K562 (cell line): ENCODE data around the gene MRPL52. TPM values are rescaled to one million over a fixed set of nuclear protein-coding genes. Genes with fewer than 3 reads are reported as not detected.

ENCODE experiments used
- ATF7 ChIP-seq: fragments of 450-650 bp; IDR thresholded peaks from 2 replicates; pipeline ENCODE4 v1.7.1; 2014; ENCODE audit warnings: mild to moderate bottlenecking, moderate library complexity
- BMI1 ChIP-seq: fragments of 150-350 bp; IDR thresholded peaks from 2 replicates; pipeline ENCODE4 v1.6.1; 2014; ENCODE audit warnings: low read length
- CBX2 ChIP-seq: fragments of 200-600 bp; sonication (generic); IDR thresholded peaks from one replicate; pipeline ENCODE4 v1.6.1; 2012; ENCODE audit warnings: mild to moderate bottlenecking, low read length, inconsistent platforms; ENCODE audit not compliant: insufficient read depth, poor library complexity, severe bottlenecking
- CGGBP1 ChIP-seq: fragments of 250-450 bp; sonication (Bioruptor Pico); IDR thresholded peaks from 2 replicates; pipeline ENCODE4 v1.9.0; 2021; ENCODE audit warnings: mild to moderate bottlenecking
- ESRRA ChIP-seq: fragments of 450-650 bp; IDR thresholded peaks from 2 replicates; pipeline ENCODE4 v1.6.1; 2014; ENCODE audit warnings: low read depth, mild to moderate bottlenecking, moderate library complexity, borderline replicate concordance
- HCFC1 ChIP-seq: IDR thresholded peaks from 2 replicates; pipeline ENCODE4 v1.6.1; 2012; ENCODE audit warnings: low read depth, low read length, improper control_type of control experiment
- HDAC6 ChIP-seq: IDR thresholded peaks from 2 replicates; pipeline ENCODE4 v1.6.1; 2012; ENCODE audit warnings: low read depth, mild to moderate bottlenecking, control low read depth, inconsistent platforms, low read length, moderate library complexity
- HINFP ChIP-seq: fragments of 450-650 bp; conservative IDR thresholded peaks from 2 replicates; pipeline ENCODE4 v1.6.1; 2016; ENCODE audit warnings: missing genetic modification characterization, low read depth, mild to moderate bottlenecking, control low read depth, missing compliant biosample characterization
- LARP7 ChIP-seq: fragments of 450-650 bp; IDR thresholded peaks from 2 replicates; pipeline ENCODE4 v1.6.1; 2016
- NCOA2 ChIP-seq, 2 experiments: fragments of 450-650 bp; IDR thresholded peaks; 2 replicates each; pipeline ENCODE4 v1.6.1; 2018; ENCODE audit warnings: mild to moderate bottlenecking in 2 of 2, moderate library complexity in 1 of 2; ENCODE audit not compliant: partially characterized antibody in 2 of 2
- RHOXF2B ChIP-seq: fragments of 250-450 bp; sonication (Bioruptor Pico); conservative IDR thresholded peaks from 2 replicates; pipeline ENCODE4 v1.5.1; 2021
- SIN3A ChIP-seq, 2 experiments: fragments of 150-350 bp in 1 of 2; IDR thresholded peaks; 2 replicates each; pipeline ENCODE4 v1.6.1; 2011 to 2016; ENCODE audit warnings: borderline replicate concordance in 2 of 2, low read depth in 2 of 2, low read length in 2 of 2, mild to moderate bottlenecking in 2 of 2, moderate library complexity in 2 of 2; ENCODE audit not compliant: control insufficient read depth in 1 of 2
- SMC3 ChIP-seq: conservative IDR thresholded peaks from 2 replicates; pipeline ENCODE4 v1.6.1; 2011; ENCODE audit warnings: low read depth, low read length, improper control_type of control experiment; ENCODE audit not compliant: insufficient read depth
- SREBF1 ChIP-seq: fragments of 150-350 bp; IDR thresholded peaks from 2 replicates; pipeline ENCODE4 v1.6.1; 2014; ENCODE audit warnings: antibody characterized with exemption, low read depth, low read length, borderline replicate concordance
- SRSF7 ChIP-seq: fragments of 200-400 bp; formaldehyde crosslinking; optimal IDR thresholded peaks from 2 replicates; pipeline ENCODE3; 2017; ENCODE audit warnings: mild to moderate bottlenecking, low read depth, low read length
- STAG1 ChIP-seq: sonication (generic); formaldehyde crosslinking; IDR thresholded peaks from 2 replicates; pipeline ENCODE4 v1.5.0; 2020; ENCODE audit warnings: missing genetic modification reagents, borderline replicate concordance
- USF2 ChIP-seq: sonication (generic); formaldehyde crosslinking; IDR thresholded peaks from 2 replicates; pipeline ENCODE4 v1.5.0; 2020; ENCODE audit warnings: missing genetic modification reagents
- ZBTB1 ChIP-seq: sonication (generic); formaldehyde crosslinking; IDR thresholded peaks from 2 replicates; pipeline ENCODE4 v1.8.1; 2023; ENCODE audit warnings: missing genetic modification reagents, low read depth, mild to moderate bottlenecking, borderline replicate concordance
- ZBTB43 ChIP-seq: sonication (generic); formaldehyde crosslinking; IDR thresholded peaks from 2 replicates; pipeline ENCODE4 v1.8.0; 2023; ENCODE audit warnings: mild to moderate bottlenecking, missing genetic modification reagents
- ZFP91 ChIP-seq: sonication (generic); formaldehyde crosslinking; IDR thresholded peaks from 2 replicates; pipeline ENCODE4 v1.8.0; 2022; ENCODE audit warnings: mild to moderate bottlenecking, missing genetic modification reagents
- ZNF511 ChIP-seq: sonication (generic); formaldehyde crosslinking; IDR thresholded peaks from 2 replicates; pipeline ENCODE4 v1.8.0; 2022; ENCODE audit warnings: mild to moderate bottlenecking, missing genetic modification reagents
- ZNF717 ChIP-seq: fragments of 250-450 bp; sonication (Bioruptor Pico); IDR thresholded peaks from 2 replicates; pipeline ENCODE4 v1.5.0; 2021
- polyA plus RNA-seq, 8 experiments: library from polyadenylated mRNA; depleted of rRNA in 4 of 8; stranded (reverse) in 5 of 8; unstranded in 3 of 8; fragments of >200 nt; fragmentation: Nextera tagmentation in 2 of 8; fragmentation: Illumina TruSeq in 1 of 8; extraction: Ambion mirVana in 2 of 8; extraction: Trizol in 1 of 8; gene quantifications; 2 replicates each; pipeline versions ENCODE4 v1.2.1 to v1.2.3, GENCODE V29; 2011 to 2014; ENCODE audit warnings: inconsistent platforms in 1 of 8, missing spikeins in 1 of 8
- total RNA-seq, 7 experiments: library from RNA; depleted of rRNA in 6 of 7; stranded (reverse); fragments of >200 nt in 6 of 7; fragmentation: Illumina TruSeq in 2 of 7; extraction: Trizol in 2 of 7; gene quantifications; 2 replicates each; pipeline versions ENCODE4 v1.2.1 to v1.2.3, GENCODE V29; 2011 to 2021; ENCODE audit warnings: low replicate concordance in 1 of 7

The MRPL52 gene
- total and polyA plus RNA-seq, 9 of the 15 experiments (the other 6 are each of a cell fraction or from before 2014, with no cell fraction given), result 56.5 to 213 (median 168) TPM

GRCh38 chr14:22829661-22830442 lies at the start of gene MRPL52 (continued):
- TF ChIP-seq ESRRA, result no peak; the same call in 1 of the 2 replicates
- no peak for TF ChIP-seq ZBTB43 (CRISPR knock-in tag)
- TF ChIP-seq ZFP91 (CRISPR knock-in tag), result no peak
- TF ChIP-seq RHOXF2B (CRISPR knock-in tag), result no peak
- no peak for TF ChIP-seq NCOA2 (IDR thresholded peaks at IDR 0.05; ENCODE audit: partially characterized antibody in 2 of 2)
- TF ChIP-seq HCFC1, result peak; percentile 83
- TF ChIP-seq ZBTB1 (CRISPR knock-in tag), result no peak
- no peak for TF ChIP-seq ZNF717
- TF ChIP-seq ATF7, result peak; percentile 45; the same call in 1 of the 2 replicates
- no peak for TF ChIP-seq SREBF1
- TF ChIP-seq LARP7, result no peak
- TF ChIP-seq BMI1, result no peak
- no peak for TF ChIP-seq ZNF511 (CRISPR knock-in tag)
- TF ChIP-seq USF2 (CRISPR knock-in tag), result no peak
- TF ChIP-seq HINFP (tag), result no peak
- TF ChIP-seq SRSF7, result no peak
- TF ChIP-seq SIN3A (IDR thresholded peaks at IDR 0.05; ENCODE audit: borderline replicate concordance in 2 of 2, control insufficient read depth in 1 of 2, low read depth in 2 of 2, low read length in 2 of 2), result 0 out of 4 replicates have a peak, but pooled peaks of 1 of the 2 experiments have one; percentile 25
- TF ChIP-seq STAG1, result no peak
- TF ChIP-seq CGGBP1 (CRISPR knock-in tag), result no peak
- no peak for TF ChIP-seq CBX2
- TF ChIP-seq HDAC6, result no peak
- TF ChIP-seq SMC3, result 0 out of 2 replicates have a peak, but pooled peaks have one; percentile 15
